GM23338 (cell line): ENCODE data around the gene MKRN2. TPM values are rescaled to one million over a fixed set of nuclear protein-coding genes. Genes with fewer than 3 reads are reported as not detected.
"Not testable (repeated sequence)": the region's sequence is repeated elsewhere in the genome, so short reads cannot be mapped to it uniquely, and the experiment has no call there.

ENCODE experiments used
- ATAC-seq: fragments of 200-7000 bp; cut with Tn5 transposase; 3 replicates; pipeline ENCODE4 v1.9.1; 2020
- DNase-seq: peaks from one replicate; pipeline ENCODE4 v3.0.0-alpha.2; 2015; ENCODE audit warnings: low spot score
- H2AFZ ChIP-seq: fragments of 200-600 bp; sonication (generic); 2 replicates; pipeline ENCODE4 v1.8.0; 2016; ENCODE audit warnings: antibody characterized with exemption, mild to moderate bottlenecking, moderate library complexity
- H3F3A ChIP-seq: fragments of 200-600 bp; sonication (generic); replicated peaks from 2 replicates; pipeline ENCODE4 v1.8.0; 2017; ENCODE audit warnings: antibody characterized with exemption, mixed run types, low read depth
- H3K27ac ChIP-seq: fragments of 200-600 bp; sonication (generic); 2 replicates; pipeline ENCODE4 v1.6.1; 2016; ENCODE audit warnings: low read depth
- H3K27me3 ChIP-seq: fragments of 200-600 bp; sonication (generic); 2 replicates; pipeline ENCODE4 v1.8.0; 2016; ENCODE audit warnings: mild to moderate bottlenecking, mixed run types, moderate library complexity; ENCODE audit not compliant: insufficient read depth
- H3K36me3 ChIP-seq: fragments of 200-600 bp; sonication (generic); 2 replicates; pipeline ENCODE4 v1.8.0; 2016; ENCODE audit warnings: mild to moderate bottlenecking; ENCODE audit not compliant: insufficient read depth
- H3K4me1 ChIP-seq: fragments of 200-600 bp; sonication (generic); 2 replicates; pipeline ENCODE4 v1.8.0; 2016; ENCODE audit warnings: mild to moderate bottlenecking, moderate library complexity; ENCODE audit not compliant: insufficient read depth
- H3K4me2 ChIP-seq: fragments of 200-600 bp; sonication (generic); 2 replicates; pipeline ENCODE4 v1.7.1; 2017; ENCODE audit warnings: mixed run types
- H3K4me3 ChIP-seq: fragments of 200-600 bp; sonication (generic); 2 replicates; pipeline ENCODE4 v1.6.1; 2016; ENCODE audit warnings: mixed run types
- H3K79me2 ChIP-seq: fragments of 200-600 bp; sonication (generic); replicated peaks from 2 replicates; pipeline ENCODE4 v1.8.0; 2017; ENCODE audit warnings: mild to moderate bottlenecking; ENCODE audit not compliant: insufficient read depth
- H3K9me2 ChIP-seq: fragments of 200-600 bp; sonication (generic); 2 replicates; pipeline ENCODE4 v1.8.0; 2017; ENCODE audit not compliant: insufficient read depth
- H4K20me1 ChIP-seq: fragments of 200-600 bp; sonication (generic); replicated peaks from 2 replicates; pipeline ENCODE4 v1.8.0; 2017; ENCODE audit warnings: mild to moderate bottlenecking; ENCODE audit not compliant: insufficient read depth
- H3K27ac Mint-ChIP-seq: 2 replicates; pipeline ENCODE4 v1.8.0; 2020; ENCODE audit warnings: inconsistent platforms, mild to moderate bottlenecking, moderate library complexity, mixed read lengths
- H3K27me3 Mint-ChIP-seq: 3 replicates; pipeline ENCODE4 v1.8.0; 2022; ENCODE audit warnings: low read depth, mild to moderate bottlenecking, moderate library complexity, mixed read lengths, inconsistent platforms; ENCODE audit not compliant: insufficient read depth, poor library complexity
- H3K36me3 Mint-ChIP-seq: 3 replicates; pipeline ENCODE4 v1.8.0; 2021; ENCODE audit warnings: low read depth, mild to moderate bottlenecking, inconsistent platforms, moderate library complexity, mixed read lengths
- H3K4me1 Mint-ChIP-seq: 3 replicates; pipeline ENCODE4 v1.8.0; 2020; ENCODE audit warnings: mild to moderate bottlenecking, inconsistent platforms, mixed read lengths
- H3K4me3 Mint-ChIP-seq: 3 replicates; pipeline ENCODE4 v1.8.0; 2021; ENCODE audit warnings: moderate library complexity, mild to moderate bottlenecking, inconsistent platforms, mixed read lengths
- H3K9me3 Mint-ChIP-seq: 3 replicates; pipeline ENCODE4 v1.8.0; 2020; ENCODE audit warnings: moderate library complexity, mild to moderate bottlenecking, inconsistent platforms, mixed read lengths
- CREB1 ChIP-seq: fragments of 250-450 bp; sonication (Bioruptor Pico); IDR thresholded peaks from 2 replicates; pipeline ENCODE4 v1.5.0; 2020; ENCODE audit warnings: low read depth, mild to moderate bottlenecking, moderate library complexity
- JUNB ChIP-seq: IDR thresholded peaks from one replicate; pipeline ENCODE4 v1.6.1; 2016; ENCODE audit warnings: antibody characterized with exemption; ENCODE audit not compliant: unreplicated experiment
- NANOG ChIP-seq: IDR thresholded peaks from 2 replicates; pipeline ENCODE4 v1.6.1; 2016; ENCODE audit warnings: antibody characterized with exemption, borderline replicate concordance
- POLR2AphosphoS5 ChIP-seq: IDR thresholded peaks from 2 replicates; pipeline ENCODE4 v1.6.1; 2016; ENCODE audit warnings: antibody characterized with exemption, low read depth
- STAT1 ChIP-seq: IDR thresholded peaks from one replicate; pipeline ENCODE4 v1.6.1; 2016; ENCODE audit warnings: antibody characterized with exemption; ENCODE audit not compliant: unreplicated experiment
- polyA plus RNA-seq: library from polyadenylated mRNA; unstranded; fragments of >200 nt; fragmentation: Nextera tagmentation; extraction: Ambion mirVana; gene quantifications from 2 replicates; pipeline ENCODE4 v1.2.1, GENCODE V29; 2016
- total RNA-seq: library from RNA; depleted of rRNA; stranded (reverse); fragments of >200 nt; shearing (Covaris generic); gene quantifications from 2 replicates; pipeline ENCODE4 v1.2.3, GENCODE V29; 2014
- TF ChIP-seq, protein P1 (sequence below), 2 experiments: fragments of 200-600 bp in 1 of 2; sonication (generic) in 1 of 2; conservative IDR thresholded peaks; 2 replicates each; pipeline versions ENCODE4 v1.5.1 to v1.6.1; 2016 to 2017; ENCODE audit warnings: antibody characterized with exemption in 2 of 2, low read depth in 2 of 2, mild to moderate bottlenecking in 2 of 2, moderate library complexity in 1 of 2
- TF ChIP-seq, protein P2 (sequence below): IDR thresholded peaks from one replicate; pipeline ENCODE4 v1.6.1; 2018; ENCODE audit warnings: antibody characterized with exemption; ENCODE audit not compliant: unreplicated experiment

The MKRN2 gene
- total and polyA plus RNA-seq, 2 experiments from 2014 or later: 11.4 to 24.6 TPM

DNA sequence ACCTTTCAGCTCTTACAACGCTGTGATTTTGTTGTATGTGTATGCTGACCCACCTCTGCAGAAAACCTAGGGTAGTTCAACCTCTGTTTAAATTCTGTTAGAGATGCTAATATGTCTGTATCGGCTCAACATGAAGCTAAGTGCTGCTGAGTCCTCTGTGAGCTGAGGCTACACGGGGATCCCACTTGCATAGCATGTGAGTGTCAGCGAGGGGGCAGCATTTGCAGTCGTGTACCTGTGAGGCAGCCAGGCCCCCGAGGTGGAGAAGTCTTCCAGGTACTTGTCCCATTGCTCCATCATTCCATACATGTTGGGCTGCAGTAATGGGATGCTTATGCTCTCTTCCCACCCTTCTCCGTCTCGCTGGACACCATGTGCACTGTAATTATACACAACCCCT is 15.3 kb upstream of the MKRN2 start:
- no peak overlapping the region for H3K4me3 Mint-ChIP-seq
- TF ChIP-seq, protein P1, sequence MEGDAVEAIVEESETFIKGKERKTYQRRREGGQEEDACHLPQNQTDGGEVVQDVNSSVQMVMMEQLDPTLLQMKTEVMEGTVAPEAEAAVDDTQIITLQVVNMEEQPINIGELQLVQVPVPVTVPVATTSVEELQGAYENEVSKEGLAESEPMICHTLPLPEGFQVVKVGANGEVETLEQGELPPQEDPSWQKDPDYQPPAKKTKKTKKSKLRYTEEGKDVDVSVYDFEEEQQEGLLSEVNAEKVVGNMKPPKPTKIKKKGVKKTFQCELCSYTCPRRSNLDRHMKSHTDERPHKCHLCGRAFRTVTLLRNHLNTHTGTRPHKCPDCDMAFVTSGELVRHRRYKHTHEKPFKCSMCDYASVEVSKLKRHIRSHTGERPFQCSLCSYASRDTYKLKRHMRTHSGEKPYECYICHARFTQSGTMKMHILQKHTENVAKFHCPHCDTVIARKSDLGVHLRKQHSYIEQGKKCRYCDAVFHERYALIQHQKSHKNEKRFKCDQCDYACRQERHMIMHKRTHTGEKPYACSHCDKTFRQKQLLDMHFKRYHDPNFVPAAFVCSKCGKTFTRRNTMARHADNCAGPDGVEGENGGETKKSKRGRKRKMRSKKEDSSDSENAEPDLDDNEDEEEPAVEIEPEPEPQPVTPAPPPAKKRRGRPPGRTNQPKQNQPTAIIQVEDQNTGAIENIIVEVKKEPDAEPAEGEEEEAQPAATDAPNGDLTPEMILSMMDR (conservative IDR thresholded peaks at IDR 0.05; ENCODE audit: low read depth in 2 of 2): peak; percentile 44 to 70
- TF ChIP-seq NANOG: no peak
- H2AFZ ChIP-seq: no peak overlapping the region
- H3K27me3 Mint-ChIP-seq: peaks cover 3% of the 10 kb centered on the region
- no peaks in the 10 kb centered on the region for H3K79me2 ChIP-seq
- no peaks in the 10 kb centered on the region for H3K27me3 ChIP-seq
- no peak overlapping the region for H3K27ac ChIP-seq
- H3K9me2 ChIP-seq: no peaks in the 10 kb centered on the region
- H3K4me3 ChIP-seq: no peak overlapping the region
- no peaks in the 10 kb centered on the region for H4K20me1 ChIP-seq
- DNase-seq: peak; percentile 69
- peaks cover 30% of the 10 kb centered on the region for H3K4me1 Mint-ChIP-seq
- peak; percentile 64 for ATAC-seq
- peaks cover 6% of the 10 kb centered on the region; the same call in 1 of the 2 replicates for H3K36me3 ChIP-seq
- peaks cover 9% of the 10 kb centered on the region; the same call in 1 of the 3 replicates for H3K36me3 Mint-ChIP-seq
- no peaks in the 10 kb centered on the region for H3F3A ChIP-seq
- no peaks in the 10 kb centered on the region for H3K9me3 Mint-ChIP-seq
- peaks cover 12% of the 10 kb centered on the region; the same call in 1 of the 2 replicates for H3K4me1 ChIP-seq
- no peak overlapping the region for H3K4me2 ChIP-seq
- no peak overlapping the region for H3K27ac Mint-ChIP-seq

- H3K4me2 ChIP-seq, DNase-seq, H3F3A ChIP-seq, H3K27ac ChIP-seq, H3K4me3 ChIP-seq, H3K36me3 Mint-ChIP-seq, H3K4me1 ChIP-seq, H3K9me3 Mint-ChIP-seq, H3K36me3 ChIP-seq, H3K27me3 Mint-ChIP-seq, H3K4me3 Mint-ChIP-seq, H3K27me3 ChIP-seq, H3K9me2 ChIP-seq, ATAC-seq, H4K20me1 ChIP-seq, H3K79me2 ChIP-seq, H2AFZ ChIP-seq, H3K27ac Mint-ChIP-seq: not testable (repeated sequence)
- peaks cover 21% of the 10 kb centered on the region for H3K4me1 Mint-ChIP-seq
These were observed 13.4 kb upstream of the MKRN2 start for GRCh38 chr3:12543497-12543896.

DNA sequence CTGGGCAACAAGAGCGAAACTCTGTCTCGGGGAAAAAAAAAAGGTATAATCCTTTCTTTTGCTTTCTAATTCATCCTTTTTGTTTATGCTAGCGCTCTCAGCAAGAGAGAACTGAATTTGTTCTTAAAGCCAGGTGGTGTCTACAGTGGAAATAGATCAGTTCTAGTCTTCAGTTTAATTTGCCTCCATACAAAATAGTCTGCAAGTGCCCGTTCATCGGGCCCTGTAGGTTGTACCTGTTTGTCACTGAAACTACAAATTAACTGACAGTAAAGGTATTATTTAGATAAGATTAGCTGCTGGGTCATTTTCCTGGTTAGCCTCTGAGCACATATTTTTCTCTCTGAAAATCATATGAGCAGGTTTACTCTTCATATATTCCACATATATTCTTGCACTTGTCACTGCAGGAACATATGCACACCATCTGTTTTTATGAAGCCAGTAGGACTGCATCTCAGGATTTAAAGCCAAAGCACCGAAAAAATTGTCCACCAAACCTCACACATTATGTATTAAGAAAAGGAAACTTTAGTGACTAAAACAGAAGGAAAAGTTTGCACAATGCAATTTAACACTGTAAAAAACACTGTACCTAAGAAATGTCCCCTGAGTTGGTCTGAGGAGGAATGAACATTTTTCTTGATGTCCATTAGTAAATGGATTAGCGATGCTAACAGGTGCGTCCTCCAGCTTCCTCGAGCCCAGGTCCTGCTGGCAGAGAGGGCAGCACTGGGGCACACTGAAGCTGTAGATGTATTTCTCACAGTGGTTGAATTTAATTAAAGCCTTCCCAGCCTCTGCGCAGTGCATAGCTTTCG is 12.0 kb upstream of the MKRN2 start:
- H3K4me3 ChIP-seq: peak overlapping the region; percentile 17
- Mint-ChIP-seq H3K27ac (peak overlapping the region; percentile 43; the same call in 1 of the 2 replicates), H3K4me3 (peak overlapping the region; percentile 54; the same call in 2 of the 3 replicates)
- TF ChIP-seq, protein P2, sequence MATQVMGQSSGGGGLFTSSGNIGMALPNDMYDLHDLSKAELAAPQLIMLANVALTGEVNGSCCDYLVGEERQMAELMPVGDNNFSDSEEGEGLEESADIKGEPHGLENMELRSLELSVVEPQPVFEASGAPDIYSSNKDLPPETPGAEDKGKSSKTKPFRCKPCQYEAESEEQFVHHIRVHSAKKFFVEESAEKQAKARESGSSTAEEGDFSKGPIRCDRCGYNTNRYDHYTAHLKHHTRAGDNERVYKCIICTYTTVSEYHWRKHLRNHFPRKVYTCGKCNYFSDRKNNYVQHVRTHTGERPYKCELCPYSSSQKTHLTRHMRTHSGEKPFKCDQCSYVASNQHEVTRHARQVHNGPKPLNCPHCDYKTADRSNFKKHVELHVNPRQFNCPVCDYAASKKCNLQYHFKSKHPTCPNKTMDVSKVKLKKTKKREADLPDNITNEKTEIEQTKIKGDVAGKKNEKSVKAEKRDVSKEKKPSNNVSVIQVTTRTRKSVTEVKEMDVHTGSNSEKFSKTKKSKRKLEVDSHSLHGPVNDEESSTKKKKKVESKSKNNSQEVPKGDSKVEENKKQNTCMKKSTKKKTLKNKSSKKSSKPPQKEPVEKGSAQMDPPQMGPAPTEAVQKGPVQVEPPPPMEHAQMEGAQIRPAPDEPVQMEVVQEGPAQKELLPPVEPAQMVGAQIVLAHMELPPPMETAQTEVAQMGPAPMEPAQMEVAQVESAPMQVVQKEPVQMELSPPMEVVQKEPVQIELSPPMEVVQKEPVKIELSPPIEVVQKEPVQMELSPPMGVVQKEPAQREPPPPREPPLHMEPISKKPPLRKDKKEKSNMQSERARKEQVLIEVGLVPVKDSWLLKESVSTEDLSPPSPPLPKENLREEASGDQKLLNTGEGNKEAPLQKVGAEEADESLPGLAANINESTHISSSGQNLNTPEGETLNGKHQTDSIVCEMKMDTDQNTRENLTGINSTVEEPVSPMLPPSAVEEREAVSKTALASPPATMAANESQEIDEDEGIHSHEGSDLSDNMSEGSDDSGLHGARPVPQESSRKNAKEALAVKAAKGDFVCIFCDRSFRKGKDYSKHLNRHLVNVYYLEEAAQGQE: no peak
- TF ChIP-seq JUNB: no peak
- TF ChIP-seq POLR2AphosphoS5: no peak
- no peak for TF ChIP-seq STAT1
- TF ChIP-seq, protein P1 (conservative IDR thresholded peaks at IDR 0.05; ENCODE audit: low read depth in 2 of 2): no peak
- no peak for TF ChIP-seq CREB1 (CRISPR knock-in tag)

More for the DNA sequence above, 12.0 kb upstream of the MKRN2 start:
- Mint-ChIP-seq H3K27me3 (peaks cover 4% of the 10 kb centered on the region), H3K4me1 (peaks cover 21% of the 10 kb centered on the region), H3K36me3 (no peaks in the 10 kb centered on the region; the same call in 2 of the 3 replicates), H3K9me3 (no peaks in the 10 kb centered on the region)
- Histone ChIP-seq H3K36me3 (no peaks in the 10 kb centered on the region), H3K4me2 (peak overlapping the region; percentile 40), H3K27me3 (no peaks in the 10 kb centered on the region), H2AFZ (no peak overlapping the region), H3K4me1 (0 out of 2 replicates have a peak, but pooled peaks cover 3% of the 10 kb centered on the region), H3K9me2 (no peaks in the 10 kb centered on the region), H4K20me1 (no peaks in the 10 kb centered on the region), H3K79me2 (no peaks in the 10 kb centered on the region), H3K27ac (no peak overlapping the region), H3F3A (no peaks in the 10 kb centered on the region)
- no peak for ATAC-seq
- DNase-seq: no peak
